HCEC 1CT (cell line): ENCODE data around the gene RING1.
"Not testable (repeated sequence)": the region's sequence is repeated elsewhere in the genome, so short reads cannot be mapped to it uniquely, and the experiment has no call there.

ENCODE experiments used
- DNase-seq: peaks from one replicate; pipeline ENCODE4 v3.0.0-alpha.2; 2017

Gene RING1

DNA sequence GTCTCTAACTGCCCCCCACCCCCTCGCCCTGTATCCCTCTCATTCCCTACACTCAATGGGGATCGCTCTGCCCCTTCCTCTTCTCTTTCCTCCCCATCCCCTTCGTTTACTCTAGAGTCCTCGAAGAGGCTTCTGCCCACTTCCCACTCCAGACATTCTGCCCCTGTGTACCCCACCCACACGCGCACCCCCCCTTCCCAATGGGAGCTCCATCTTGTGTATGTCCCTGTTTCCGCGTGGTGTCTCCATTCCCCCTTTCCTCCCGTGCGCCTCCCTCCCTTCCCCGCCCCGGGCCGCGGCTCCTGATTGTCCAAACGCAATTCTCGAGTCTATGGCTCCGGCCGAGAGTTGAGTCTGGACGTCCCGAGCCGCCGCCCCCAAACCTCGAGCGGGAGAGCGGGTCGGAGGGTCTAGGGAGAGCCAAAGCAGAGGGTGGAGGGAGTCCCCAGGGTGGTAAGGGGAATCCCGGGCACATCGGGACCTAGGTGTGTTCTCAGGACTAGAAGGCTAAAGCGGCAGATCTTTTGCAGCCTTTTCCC, 679 bp upstream of the RING1 start:
- peak; percentile 55 for DNase-seq

DNA sequence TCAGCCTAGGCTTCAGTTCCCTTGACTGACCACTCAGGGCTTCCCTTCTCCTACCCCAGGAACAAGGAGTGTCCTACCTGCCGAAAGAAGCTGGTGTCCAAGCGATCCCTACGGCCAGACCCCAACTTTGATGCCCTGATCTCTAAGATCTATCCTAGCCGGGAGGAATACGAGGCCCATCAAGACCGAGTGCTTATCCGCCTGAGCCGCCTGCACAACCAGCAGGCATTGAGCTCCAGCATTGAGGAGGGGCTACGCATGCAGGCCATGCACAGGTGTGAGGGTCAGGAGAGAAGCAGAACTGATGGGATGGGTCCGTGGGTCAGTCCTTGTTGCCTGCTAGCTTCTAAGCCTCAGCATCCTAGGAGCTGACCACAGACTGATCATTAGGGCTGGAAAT, 1.6 kb downstream of the RING1 start:
- no peak for DNase-seq

DNA sequence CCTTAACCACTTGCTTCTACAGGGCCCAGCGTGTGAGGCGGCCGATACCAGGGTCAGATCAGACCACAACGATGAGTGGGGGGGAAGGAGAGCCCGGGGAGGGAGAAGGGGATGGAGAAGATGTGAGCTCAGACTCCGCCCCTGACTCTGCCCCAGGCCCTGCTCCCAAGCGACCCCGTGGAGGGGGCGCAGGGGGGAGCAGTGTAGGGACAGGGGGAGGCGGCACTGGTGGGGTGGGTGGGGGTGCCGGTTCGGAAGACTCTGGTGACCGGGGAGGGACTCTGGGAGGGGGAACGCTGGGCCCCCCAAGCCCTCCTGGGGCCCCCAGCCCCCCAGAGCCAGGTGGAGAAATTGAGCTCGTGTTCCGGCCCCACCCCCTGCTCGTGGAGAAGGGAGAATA, 2.8 kb downstream of the RING1 start:
- DNase-seq, result no peak

DNA sequence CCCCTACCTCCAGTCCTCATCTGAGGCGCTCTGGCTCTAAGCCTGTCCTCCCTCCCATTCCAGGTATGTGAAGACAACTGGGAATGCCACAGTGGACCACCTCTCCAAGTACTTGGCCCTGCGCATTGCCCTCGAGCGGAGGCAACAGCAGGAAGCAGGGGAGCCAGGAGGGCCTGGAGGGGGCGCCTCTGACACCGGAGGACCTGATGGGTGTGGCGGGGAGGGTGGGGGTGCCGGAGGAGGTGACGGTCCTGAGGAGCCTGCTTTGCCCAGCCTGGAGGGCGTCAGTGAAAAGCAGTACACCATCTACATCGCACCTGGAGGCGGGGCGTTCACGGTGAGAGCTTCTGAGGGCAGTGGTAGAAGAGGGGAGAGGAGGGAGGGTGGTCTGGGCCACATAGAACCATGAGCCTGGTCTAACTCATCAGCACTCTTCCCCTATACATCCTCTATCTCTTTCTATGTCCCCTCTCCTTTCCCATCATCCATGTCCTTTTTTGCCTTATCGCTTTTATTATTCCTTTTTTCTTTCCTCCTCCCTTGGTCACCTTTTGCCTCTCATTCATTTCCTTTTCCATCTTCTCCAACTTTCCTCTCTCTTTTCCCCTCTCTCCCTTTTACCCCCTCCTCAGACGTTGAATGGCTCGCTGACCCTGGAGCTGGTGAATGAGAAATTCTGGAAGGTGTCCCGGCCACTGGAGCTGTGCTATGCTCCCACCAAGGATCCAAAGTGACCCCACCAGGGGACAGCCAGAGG, 3.5 kb downstream of the RING1 start:
- DNase-seq, result no peak

DNA sequence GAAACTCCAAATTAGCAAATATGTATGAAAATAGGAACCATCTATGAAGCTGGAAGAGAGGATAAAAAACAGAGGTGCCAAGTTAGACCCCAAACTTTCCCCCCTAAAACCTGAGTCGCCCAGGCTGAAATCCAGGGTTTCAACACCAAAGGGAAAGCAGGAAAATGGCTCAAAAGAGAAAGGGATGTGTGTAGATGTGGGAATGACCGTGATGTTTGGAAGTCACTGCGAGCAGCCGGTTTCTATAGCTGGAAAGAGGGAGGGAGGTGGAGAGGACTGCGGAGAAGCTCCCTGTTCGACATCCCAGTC, 4.5 kb downstream of the RING1 start:
- DNase-seq, result no peak

DNA sequence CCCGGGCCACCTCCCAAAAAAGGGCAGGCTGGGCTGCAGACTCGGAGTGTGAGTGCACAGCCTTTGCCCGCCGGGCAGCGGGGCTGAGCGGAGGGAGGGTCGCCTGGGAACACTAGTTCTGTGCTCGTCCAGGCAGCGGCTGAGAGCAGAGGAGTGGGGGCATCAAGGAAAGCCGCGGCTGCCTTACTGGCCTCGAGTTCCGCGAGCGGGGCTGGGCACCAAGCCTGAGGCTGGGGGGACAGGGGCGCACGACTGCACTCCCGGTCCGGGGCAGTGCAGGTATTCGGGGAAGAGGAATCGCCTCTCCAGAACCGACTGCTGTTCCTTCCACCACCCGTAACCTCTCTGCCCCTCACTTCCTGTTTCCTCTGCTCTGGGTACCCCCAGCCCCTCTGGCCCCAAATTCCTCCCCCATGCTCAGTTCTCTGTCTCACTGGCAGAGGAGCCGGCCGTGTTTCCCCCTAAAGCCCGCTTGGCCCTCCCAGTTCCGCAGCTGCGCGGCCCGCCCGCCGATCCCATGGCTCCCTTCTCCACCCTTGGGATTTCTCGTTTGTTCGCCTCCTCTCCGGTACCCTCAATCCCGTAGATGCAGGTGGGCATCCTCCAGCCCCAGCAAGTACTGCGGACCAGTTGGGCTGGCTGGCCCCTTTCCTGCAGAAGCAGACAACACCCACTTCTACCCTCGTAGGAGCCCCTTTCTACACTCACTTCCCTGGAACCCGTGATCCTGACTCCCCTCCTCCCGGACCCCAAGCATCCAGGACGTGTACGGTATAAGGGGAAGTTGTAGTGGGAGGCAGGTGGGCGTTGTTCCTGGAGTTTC, 5.1 kb downstream of the RING1 start:
- DNase-seq, result no peak

DNA sequence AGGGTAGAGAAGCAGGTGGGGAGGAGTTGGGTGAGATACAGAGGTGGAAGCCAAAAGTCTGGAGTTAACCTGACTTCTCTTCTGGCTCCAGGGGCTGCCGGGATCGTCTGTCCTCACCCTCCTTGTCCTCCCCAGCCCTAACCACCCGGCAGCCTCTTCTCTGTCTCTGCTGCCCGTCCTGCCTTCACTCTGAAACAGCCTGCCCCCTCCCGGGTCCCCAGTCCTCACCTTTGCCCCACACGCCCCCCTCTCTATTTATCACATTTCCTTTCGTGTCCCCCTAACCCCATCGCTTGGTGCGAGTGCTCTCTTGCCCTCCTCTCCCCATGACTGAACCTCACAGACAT, 5.7 kb downstream of the RING1 start:
- DNase-seq, result no peak

DNA sequence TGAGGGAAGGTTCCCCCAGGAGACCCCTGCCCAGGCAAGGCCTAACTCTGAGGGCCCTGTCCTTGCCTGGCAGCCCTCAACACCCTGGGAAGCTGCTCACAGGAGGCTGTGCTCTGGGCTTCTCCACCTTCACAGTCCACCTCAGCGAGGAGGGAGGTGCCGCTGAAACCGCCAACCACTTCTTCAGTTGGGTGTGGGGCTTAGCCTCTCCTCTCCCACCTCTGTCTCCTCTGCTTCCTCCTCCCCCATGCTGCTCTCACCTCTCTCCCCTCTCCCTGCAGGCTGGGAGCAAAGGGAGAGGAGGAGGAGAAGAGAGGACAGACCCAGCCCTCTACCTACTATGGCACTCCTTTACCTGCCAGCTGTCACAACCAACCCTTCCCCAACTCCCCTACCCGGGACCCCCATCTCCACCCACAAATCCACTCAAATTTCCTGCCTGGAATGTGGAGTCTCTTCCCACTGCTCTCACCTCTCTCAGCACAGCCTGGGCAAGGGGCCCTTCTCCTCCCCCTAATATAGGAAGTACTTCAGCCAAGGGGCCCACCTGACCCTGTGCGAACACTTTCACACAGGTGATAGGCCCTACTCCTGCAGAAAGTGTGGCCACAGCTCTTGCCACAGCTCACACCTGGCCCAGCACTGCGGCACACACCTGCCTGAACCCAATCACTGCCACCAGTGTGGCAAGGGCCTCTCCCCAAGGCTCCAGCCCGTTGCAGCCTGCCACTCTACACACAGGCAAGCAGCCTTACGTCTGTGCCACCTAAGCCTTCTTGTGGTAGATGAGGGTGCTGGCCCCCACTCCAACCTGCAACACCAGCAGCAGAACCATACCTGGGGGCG, 7.2 kb downstream of the RING1 start:
- no peak for DNase-seq

DNA sequence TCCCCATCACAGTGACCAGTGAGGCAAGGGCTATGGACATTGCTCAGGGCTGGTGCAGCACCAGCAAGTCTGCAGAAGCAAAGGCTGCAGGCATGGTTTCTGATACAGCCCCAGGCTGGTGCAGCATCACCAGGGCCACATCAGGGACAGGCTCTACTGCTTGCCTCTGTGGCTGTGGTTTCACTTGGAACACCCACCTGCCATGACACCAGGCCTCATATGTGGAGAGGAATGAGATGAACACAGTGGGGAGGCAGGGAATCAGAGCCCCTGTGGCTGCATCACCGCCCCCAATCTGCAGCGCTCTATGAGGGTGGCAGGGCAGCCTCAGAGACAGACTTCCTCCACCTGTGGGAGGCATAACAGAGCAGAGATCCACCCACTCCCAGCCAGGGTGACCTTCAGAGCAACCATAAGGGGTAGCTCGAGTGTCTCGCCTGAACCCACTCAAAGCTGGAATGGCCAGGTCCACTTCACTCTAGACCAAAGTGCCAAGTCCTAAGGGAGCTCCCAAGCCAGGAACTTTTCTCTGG, 7.9 kb downstream of the RING1 start:
- no peak for DNase-seq

DNA sequence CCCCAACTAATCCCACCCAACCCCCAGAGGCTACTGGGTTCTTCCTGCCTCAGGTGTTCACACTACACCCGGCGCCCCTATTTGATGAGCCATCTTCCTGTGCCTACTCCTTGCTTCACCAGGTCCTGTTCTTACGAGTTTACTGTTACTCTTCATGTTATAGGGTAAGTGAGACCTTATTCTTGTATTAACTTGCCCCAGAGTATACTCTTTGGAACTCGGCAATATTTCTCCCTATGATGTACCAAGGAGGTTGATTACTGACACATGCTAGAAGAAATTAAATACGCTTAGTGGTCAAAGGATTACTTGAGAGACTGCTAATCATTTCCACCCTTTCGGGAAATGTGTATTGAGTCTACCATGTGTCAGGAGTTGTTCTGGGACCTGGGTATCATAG, 8.9 kb downstream of the RING1 start:
- DNase-seq, result no peak

DNA sequence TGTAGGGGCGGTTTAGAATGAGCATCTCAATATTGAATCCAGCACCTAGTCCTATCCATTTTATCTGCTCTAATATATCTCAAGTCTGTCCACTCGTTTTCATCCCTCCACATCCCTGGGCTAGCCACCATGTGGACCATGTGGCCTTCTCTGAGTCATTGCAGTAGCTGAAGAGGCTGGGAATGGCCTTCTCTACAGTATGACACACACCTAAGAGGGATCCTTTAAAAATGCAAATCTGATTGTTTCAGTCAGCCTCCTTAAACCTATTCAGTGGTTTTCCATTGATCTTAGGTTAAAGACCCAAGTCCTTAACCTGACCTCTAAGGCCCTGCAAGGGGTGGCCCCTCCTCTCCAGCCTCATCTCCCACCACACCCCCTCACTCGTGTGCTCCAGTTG, 9.4 kb downstream of the RING1 start:
- DNase-seq, result no peak

DNA sequence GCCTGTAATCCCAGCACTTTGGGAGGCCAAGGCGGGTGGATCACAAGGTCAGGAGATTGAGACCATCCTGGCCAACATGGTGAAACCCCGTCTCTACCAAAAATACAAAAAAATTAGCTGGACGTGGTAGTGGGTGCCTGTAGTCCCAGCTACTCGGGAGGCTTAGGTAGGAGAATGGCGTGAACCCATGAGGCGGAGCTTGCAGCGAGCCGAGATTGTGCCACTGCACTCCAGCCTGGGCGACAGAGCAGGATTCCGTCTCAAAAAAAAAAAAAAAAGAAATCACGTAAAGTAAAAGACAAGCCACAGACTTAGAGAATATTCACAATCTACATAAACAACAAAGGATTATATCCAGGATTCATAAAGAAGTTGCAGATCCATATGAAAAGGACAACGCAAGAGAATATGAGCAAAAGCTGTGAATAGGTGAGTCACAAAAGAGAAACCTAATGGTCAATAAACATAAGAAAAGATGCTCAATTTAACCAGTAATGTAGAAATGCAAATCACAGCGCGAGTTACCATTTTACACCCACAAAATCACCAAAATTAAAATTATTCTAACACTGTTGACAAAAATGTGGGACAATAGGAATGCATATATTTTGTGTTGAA, 18.3 kb downstream of the RING1 start:
- not testable (repeated sequence) for DNase-seq

DNA sequence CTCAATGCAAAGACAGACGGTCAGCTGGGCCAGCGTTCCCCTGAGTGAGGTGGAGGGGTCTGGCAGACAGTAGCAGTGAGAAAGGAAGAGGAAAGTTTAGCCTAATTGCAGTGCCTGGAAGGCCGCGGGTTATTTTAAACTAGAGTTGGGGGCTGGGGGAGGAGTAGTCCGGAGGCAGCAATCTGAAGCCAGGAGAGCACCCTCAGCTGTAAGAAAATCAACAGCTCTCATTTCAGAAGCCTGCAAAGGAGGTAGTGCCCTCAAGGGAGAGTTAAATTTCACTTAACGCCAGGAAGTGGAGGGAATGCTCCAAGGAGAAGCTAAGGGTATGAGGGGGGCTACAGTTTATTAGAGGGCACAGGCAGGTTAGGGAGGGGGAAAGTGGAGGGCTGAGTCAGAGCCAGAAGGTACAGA, 26.9 kb downstream of the RING1 start:
- DNase-seq, result no peak

DNA sequence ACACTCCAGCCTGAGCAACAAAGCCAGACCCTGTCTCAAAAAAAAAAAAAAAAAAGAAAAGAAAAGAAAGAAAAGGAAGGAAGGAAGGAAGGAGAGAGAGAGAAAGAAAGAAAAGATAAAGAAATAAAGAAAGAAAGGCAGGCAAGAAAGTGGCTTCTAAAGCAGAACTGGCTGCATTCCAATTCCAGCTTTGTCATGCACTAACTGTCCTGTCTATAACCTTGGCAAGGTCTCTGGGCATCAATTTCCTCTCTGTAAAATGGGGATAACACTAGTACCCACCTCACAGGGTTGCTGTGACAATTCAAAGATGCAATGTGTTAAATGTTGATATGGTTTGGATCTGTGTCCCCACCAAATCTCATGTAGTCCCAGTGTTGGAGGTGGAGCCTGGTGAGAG, 28.0 kb downstream of the RING1 start:
- no peak for DNase-seq

DNA sequence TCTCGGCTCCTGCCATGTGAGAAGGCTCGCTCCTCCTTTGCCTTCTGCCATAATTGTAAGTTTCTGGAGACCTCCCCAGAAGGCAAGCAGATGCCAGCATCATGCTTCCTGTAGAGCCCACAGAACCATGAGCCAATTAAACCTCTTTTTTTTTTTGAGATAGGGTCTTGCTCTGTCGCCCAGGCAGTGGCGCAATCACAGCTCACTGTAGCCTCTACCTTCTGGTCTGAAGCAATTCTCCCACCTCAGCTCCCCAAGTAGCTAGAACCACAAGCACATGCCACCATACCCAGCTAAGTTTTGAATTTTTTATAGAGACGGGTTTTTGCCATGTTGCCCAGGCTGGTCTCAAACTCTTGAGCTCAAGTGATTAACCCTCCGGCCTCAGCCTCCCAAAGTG, 28.6 kb downstream of the RING1 start:
- no peak for DNase-seq

DNA sequence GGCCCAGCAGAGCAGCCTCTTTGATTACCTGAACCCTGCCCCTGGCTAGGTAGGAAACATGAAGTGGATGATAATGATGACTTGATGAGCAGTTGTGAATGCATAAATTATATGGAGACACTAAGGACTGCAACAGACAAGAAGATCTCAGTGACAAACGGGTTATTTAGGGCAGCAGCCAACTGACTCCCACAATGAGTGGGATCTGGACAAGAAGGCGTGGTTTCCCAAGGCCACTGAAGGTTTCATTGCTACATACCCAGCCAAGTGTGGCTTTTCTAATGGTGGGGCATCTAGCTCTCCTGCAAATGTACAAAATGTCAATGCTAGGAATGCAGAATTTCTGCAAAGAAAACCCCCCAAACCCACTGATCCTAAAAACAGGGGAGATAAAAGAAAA, 29.4 kb downstream of the RING1 start:
- no peak for DNase-seq

DNA sequence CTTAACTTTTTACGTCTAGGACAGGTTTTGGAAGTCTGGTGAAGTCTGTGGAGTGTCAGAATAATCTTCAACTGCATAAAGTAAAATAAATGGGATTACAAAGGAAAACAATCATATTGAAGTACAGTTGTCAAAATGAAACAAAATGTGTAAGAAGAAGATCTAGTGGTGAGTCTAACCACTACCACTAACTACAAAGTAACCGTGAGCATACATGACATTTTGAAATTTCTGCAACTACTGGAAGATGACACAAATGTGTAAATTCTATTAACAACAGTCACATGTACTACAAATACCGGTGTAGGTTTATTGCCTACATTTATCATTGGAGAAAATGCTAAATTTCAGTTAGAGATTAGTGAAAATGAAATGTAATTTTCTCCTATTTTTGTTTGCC, 33.7 kb downstream of the RING1 start:
- no peak for DNase-seq

DNA sequence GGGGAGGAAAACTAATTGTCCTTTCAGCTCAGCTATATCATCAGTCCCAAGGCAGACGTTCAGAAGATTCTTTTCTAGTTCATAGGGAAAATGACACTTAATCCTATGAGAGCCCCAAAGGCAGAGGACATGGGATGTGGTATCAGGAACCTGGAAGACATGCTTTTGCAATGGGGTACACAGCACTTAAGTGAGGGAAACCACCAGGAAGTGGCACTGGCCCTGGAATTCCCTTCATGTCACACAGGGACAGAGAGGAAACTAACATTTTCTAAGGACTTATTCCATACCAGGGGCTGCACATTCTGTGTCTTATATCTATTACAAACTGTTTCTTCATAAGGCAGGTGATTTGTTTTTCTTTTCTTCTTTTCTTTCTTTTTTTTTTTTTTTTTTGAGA, 35.2 kb downstream of the RING1 start:
- no peak for DNase-seq

DNA sequence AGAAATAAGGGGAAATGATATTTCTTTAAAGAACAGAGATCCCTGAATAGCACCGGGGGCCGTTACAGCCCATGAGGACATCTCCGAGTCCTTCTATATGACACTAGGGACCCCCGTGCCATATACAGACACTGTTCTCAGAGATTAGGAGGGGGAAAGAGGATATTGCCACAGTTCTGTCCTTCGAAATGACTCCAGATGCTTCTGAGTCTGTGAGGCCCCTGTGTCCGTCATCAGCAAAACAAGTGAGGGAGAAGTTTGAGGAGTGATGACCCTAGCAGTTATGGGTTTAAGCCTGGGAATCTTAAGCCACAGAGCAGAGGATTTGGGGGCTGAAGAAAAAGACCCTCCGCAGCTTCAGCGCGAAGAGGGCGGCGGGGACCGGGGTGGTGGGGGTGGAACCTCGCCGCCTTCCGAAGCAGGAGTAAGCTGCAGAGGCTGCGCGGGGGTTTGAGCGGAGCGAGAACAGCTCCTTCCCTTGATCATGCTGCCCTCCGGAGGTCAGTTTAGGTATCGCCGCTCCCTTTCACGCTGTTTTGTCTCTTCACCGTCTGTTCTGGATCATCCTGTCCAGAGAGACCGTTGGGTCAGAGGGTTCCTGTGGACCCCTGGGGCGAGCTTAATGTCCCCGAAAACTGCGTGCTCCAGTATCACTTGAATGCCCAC, 39.8 kb downstream of the RING1 start:
- DNase-seq, result peak; percentile 79

DNA sequence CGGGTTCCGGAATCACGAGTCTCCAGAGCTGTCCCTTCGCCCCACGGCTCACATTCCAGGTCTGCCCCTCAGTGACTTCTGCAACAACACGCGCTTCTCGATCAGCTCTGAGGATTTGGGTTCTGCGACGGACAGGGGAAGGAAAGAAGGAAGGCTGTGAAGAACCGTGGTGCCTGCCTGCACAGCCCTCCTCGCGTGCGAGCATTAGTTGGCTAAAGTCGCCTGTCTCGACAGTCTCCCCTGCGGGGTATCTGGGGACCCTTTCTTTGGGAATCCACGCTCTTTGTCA, 40.3 kb downstream of the RING1 start:
- peak; percentile 60 for DNase-seq

DNA sequence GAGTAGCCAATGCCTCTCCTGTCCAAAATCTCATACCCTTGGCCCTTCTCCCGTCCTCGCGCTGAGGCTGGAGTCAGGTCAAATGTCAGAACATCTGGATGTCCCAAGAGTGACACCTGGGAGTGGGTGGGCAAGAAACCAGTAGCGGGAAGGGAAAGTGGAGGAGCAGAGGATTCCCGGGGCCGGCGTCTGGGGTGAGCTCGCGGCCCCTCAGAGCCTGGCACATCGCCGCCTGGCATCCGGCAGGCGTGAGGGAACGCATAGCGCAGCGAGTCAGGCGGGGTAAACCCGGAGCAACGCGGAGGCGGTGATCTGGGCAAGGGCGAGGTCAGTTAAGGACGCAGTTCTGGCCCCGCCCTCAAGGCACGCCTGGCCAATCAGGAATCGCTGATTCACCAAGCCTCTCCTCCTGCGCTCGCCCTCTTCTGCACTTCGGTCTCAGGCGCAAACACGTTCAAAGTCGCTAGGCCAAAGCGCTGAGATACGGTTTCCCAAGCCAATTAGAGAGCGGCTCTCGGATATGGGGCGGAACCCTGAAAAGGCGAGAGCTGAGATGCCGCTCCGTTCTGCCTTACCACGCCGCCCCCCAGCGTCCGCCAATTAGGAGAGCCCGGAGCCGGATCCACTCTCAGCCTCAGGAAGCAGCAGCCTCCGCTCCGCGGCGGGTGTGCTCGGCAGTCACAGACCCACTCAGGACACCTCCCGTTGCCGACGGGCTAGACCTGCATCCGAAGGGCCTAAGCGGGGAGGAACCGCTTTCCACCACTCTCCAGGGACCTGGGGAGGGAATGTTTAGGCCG, 40.8 kb downstream of the RING1 start:
- DNase-seq, result peak; percentile 100
